ENCODE data around the gene EVA1C. TPM values are rescaled to one million over a fixed set of nuclear protein-coding genes. Genes with fewer than 3 reads are reported as not detected.

Gene EVA1C
- total RNA-seq, 1 experiment from 2014 or later, result 29.3 TPM

DNA sequence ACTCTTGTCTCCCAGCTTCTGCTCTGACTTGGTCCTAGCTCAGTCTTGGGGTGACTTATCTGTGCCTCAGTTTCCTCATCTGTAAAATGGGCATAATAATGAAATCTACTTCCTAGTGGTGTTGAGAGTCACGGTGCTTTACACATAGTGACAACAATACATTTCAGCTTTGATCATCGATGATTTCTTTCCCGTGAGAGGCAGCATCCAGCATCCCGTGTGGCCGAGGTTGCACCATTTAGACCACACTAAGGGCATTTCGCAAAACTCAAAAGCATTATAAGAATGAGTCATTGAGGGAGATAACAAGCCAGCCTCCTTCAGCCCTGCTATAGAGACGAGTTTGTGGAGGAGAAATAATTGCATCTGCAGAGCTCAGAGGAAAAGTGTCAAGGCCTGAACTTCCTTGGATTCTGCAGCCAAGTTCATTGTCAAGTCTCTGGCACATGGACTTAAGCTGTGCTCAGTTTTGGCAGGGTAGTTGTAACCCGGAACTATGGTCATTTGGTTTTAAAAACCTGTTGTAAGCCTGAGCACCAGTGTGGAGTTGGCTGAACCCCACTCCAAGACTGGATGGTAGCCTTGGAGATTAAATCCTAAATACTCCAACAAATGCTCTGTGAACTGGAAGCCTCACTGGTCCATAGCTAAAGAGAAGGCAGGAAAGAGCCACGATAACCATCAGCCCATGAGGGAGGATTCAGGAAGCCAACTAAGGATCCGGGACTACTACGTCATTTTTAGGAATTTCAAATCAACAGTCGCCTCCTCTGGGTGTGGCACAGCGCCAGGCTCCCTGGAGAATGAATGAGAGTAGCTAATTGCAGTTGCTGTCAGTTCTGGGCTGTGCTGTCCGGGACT is 108.6 kb downstream of the EVA1C start:
- no peak overlapping the region for H2AFZ ChIP-seq (ENCODE audit: low read depth, low read length, poor library complexity, severe bottlenecking)
- ATAC-seq (no peak), DNase-seq (ENCODE audit: low read depth, low spot score) (no peak)
- no peak overlapping the region for H3K4me2 ChIP-seq (ENCODE audit: low read length)
- H3K4me3 ChIP-seq (replicated peaks in 1 of 2; ENCODE audit: low read depth in 1 of 2, low read length in 2 of 2), result no peak overlapping the region
- BruUV-seq (replicated peaks), result no TSS peak
- TF ChIP-seq TCF7L2 (IDR thresholded peaks at IDR 0.05; ENCODE audit: borderline replicate concordance, extremely low read depth, insufficient read depth, insufficient read length) (no peak), CEBPB (IDR thresholded peaks at IDR 0.05; ENCODE audit: low read depth) (no peak), YY1 (IDR thresholded peaks at IDR 0.05; ENCODE audit: extremely low read depth, insufficient replicate concordance, low read depth, low read length) (no peak), RAD21 (IDR thresholded peaks at IDR 0.05; ENCODE audit: low read depth) (no peak), EZH2phosphoT487 (IDR thresholded peaks at IDR 0.05; ENCODE audit: borderline replicate concordance) (no peak), SRF (IDR thresholded peaks at IDR 0.05; ENCODE audit: low read depth) (no peak), SP1 (IDR thresholded peaks at IDR 0.05; ENCODE audit: low read depth) (no peak), FOSL1 (IDR thresholded peaks at IDR 0.05; ENCODE audit: low read depth) (no peak), ZFX (IDR thresholded peaks at IDR 0.05) (no peak)
- TF ChIP-seq, protein P1, sequence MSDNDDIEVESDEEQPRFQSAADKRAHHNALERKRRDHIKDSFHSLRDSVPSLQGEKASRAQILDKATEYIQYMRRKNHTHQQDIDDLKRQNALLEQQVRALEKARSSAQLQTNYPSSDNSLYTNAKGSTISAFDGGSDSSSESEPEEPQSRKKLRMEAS (IDR thresholded peaks at IDR 0.05), result no peak
- H3K9me3 ChIP-seq (ENCODE audit: control insufficient read depth in 1 of 2, insufficient read depth in 1 of 2, low read depth in 1 of 2, low read length in 2 of 2), result no peaks in the 10 kb centered on the region
- ChIA-PET CTCF (no interaction called here), RAD21 (ENCODE audit: low non-redundant PET in 1 of 2, low total read pairs in 2 of 2, uncharacterized antibody in 2 of 2, unreplicated experiment in 2 of 2) (no interaction called here), POLR2A (no interaction called here)
- no peaks in the 10 kb centered on the region for H3K27me3 ChIP-seq (ENCODE audit: insufficient read depth, low read length)
- H3K4me1 ChIP-seq (ENCODE audit: control insufficient read depth in 1 of 2, insufficient read depth in 2 of 2, low read length in 2 of 2), result peaks cover 5 to 18% of the 10 kb centered on the region in 2 experiments
- intact Hi-C loops (cut with micrococcal nuclease), result no loop called here
- no peaks in the 10 kb centered on the region for H3K79me2 ChIP-seq (ENCODE audit: insufficient read depth, low read length)
- H3K27ac ChIP-seq (ENCODE audit: low read depth, low read length), result no peak overlapping the region
- no peak overlapping the region for H3K9ac ChIP-seq (ENCODE audit: low read length)
- H3K36me3 ChIP-seq (ENCODE audit: control insufficient read depth in 1 of 2, insufficient read depth in 2 of 2, low read length in 2 of 2), result no peaks in the 10 kb centered on the region
- H4K20me1 ChIP-seq (ENCODE audit: insufficient read depth), result no peaks in the 10 kb centered on the region
- H3K9me2 ChIP-seq (ENCODE audit: insufficient read depth), result no peaks in the 10 kb centered on the region

Data from HCT116 (cell line).